ENCODE results near the gene GMPS. TPM values are rescaled to one million over a fixed set of nuclear protein-coding genes. Genes with fewer than 3 reads are reported as not detected.

Gene GMPS
- total RNA-seq, 1 donor from 2014 or later = 82.3 TPM

DNA sequence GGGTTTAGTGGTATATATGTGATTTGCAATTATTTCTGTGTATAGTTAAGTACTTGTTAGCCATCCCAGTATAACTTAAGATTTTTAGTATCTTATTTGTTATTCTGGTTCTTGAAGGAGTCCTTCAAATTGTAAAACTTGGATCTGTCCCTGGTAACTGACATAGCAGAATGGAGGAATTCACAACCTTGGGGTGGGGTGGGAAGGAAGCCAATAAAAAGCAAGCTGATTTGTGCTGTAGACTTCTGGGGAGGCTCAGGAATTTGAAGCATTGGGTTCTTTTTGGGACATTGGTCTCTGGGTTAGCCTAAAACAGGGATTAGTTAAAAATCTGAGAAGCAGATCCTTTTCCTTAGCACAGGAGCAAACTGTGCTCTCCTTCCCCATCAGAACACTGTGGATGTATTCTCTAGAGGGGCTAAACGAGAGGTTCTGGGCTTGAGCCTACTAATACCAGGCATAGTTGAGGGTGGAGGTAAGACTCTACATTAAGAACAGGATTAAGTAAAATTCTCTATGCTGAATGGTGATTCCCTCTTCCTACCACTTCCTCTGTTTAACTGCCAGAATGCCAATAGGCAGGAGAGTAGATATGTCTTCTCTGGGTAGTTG, 42.2 kb downstream of the GMPS start:
- no peaks in the 10 kb centered on the region for H3K36me3 Mint-ChIP-seq (ENCODE audit: unreplicated experiment)
- TF ChIP-seq, protein P1, sequence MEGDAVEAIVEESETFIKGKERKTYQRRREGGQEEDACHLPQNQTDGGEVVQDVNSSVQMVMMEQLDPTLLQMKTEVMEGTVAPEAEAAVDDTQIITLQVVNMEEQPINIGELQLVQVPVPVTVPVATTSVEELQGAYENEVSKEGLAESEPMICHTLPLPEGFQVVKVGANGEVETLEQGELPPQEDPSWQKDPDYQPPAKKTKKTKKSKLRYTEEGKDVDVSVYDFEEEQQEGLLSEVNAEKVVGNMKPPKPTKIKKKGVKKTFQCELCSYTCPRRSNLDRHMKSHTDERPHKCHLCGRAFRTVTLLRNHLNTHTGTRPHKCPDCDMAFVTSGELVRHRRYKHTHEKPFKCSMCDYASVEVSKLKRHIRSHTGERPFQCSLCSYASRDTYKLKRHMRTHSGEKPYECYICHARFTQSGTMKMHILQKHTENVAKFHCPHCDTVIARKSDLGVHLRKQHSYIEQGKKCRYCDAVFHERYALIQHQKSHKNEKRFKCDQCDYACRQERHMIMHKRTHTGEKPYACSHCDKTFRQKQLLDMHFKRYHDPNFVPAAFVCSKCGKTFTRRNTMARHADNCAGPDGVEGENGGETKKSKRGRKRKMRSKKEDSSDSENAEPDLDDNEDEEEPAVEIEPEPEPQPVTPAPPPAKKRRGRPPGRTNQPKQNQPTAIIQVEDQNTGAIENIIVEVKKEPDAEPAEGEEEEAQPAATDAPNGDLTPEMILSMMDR (IDR thresholded peaks at IDR 0.05; ENCODE audit: partially characterized antibody, unreplicated experiment) = no peak
- DNase-seq = no peak
- H3K9me3 Mint-ChIP-seq (ENCODE audit: unreplicated experiment) = no peaks in the 10 kb centered on the region
- no peak overlapping the region for H3K4me3 Mint-ChIP-seq (ENCODE audit: unreplicated experiment)
- no peaks in the 10 kb centered on the region for H3K4me1 Mint-ChIP-seq (ENCODE audit: low read depth, unreplicated experiment)
- H3K27ac Mint-ChIP-seq (ENCODE audit: unreplicated experiment) = no peak overlapping the region
- no peaks in the 10 kb centered on the region for H3K27me3 Mint-ChIP-seq (ENCODE audit: unreplicated experiment)

DNA sequence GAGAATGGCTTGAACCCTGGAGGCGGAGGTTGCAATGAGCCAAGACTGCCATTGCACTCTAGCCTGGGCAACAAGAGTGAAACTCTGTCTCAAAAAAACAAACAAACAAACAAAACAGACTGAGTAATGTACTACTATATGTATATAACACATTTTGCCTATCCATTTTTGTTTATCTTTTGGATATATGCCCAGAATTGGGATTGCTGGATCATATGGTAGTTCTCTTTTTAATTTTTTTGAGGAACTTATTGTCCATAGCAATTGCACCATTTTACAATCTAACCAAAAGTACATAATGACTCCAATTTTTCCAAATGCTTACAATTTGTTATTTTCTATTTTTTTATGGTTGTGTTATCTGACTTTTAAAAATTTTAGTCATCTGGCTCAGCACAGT, 47.3 kb downstream of the GMPS start:
- no peaks in the 10 kb centered on the region for H3K4me1 Mint-ChIP-seq (ENCODE audit: low read depth, unreplicated experiment)
- H3K27ac Mint-ChIP-seq (ENCODE audit: unreplicated experiment) = no peak overlapping the region
- H3K36me3 Mint-ChIP-seq (ENCODE audit: unreplicated experiment) = no peaks in the 10 kb centered on the region
- TF ChIP-seq, protein P1 (IDR thresholded peaks at IDR 0.05; ENCODE audit: partially characterized antibody, unreplicated experiment) = no peak
- no peaks in the 10 kb centered on the region for H3K9me3 Mint-ChIP-seq (ENCODE audit: unreplicated experiment)
- DNase-seq = no peak
- no peaks in the 10 kb centered on the region for H3K27me3 Mint-ChIP-seq (ENCODE audit: unreplicated experiment)
- no peak overlapping the region for H3K4me3 Mint-ChIP-seq (ENCODE audit: unreplicated experiment)

GRCh38 chr3:155919728-155920127, 49.3 kb downstream of the GMPS start:
- no peak overlapping the region for H3K27ac Mint-ChIP-seq (ENCODE audit: unreplicated experiment)
- no peak overlapping the region for H3K4me3 Mint-ChIP-seq (ENCODE audit: unreplicated experiment)
- no peaks in the 10 kb centered on the region for H3K27me3 Mint-ChIP-seq (ENCODE audit: unreplicated experiment)
- no peak for DNase-seq
- TF ChIP-seq, protein P1 (IDR thresholded peaks at IDR 0.05; ENCODE audit: partially characterized antibody, unreplicated experiment) = no peak
- no peaks in the 10 kb centered on the region for H3K4me1 Mint-ChIP-seq (ENCODE audit: low read depth, unreplicated experiment)
- no peaks in the 10 kb centered on the region for H3K36me3 Mint-ChIP-seq (ENCODE audit: unreplicated experiment)
- no peaks in the 10 kb centered on the region for H3K9me3 Mint-ChIP-seq (ENCODE audit: unreplicated experiment)

- Mint-ChIP-seq H3K9me3 (ENCODE audit: unreplicated experiment) (no peaks in the 10 kb centered on the region), H3K27ac (ENCODE audit: unreplicated experiment) (no peak overlapping the region), H3K4me1 (ENCODE audit: low read depth, unreplicated experiment) (no peaks in the 10 kb centered on the region), H3K36me3 (ENCODE audit: unreplicated experiment) (no peaks in the 10 kb centered on the region), H3K4me3 (ENCODE audit: unreplicated experiment) (no peak overlapping the region), H3K27me3 (ENCODE audit: unreplicated experiment) (no peaks in the 10 kb centered on the region)
- TF ChIP-seq, protein P1 (IDR thresholded peaks at IDR 0.05; ENCODE audit: partially characterized antibody, unreplicated experiment) = no peak
- no peak for DNase-seq
Measured at GRCh38 chr3:155921486-155921885, 51.0 kb downstream of the GMPS start.

DNA sequence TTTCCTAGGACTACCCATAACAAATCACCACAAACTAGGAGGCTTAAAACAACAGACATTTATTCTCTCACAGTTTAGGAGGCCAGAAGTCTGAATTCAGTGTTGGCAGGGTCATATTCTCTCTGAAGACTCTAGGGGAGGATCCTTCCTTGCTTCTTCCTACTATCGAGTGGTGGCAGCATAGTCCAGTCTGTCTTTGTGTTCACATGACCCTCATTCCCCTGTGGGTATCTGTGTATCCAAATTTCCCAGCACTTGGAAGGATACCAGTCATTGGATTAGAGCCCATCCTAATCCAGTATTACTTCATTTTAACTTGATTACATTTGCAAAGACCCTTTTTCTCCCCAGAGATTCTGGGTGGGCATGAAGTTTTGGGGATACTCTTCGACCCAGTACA, 63.8 kb downstream of the GMPS start:
- TF ChIP-seq, protein P1 (IDR thresholded peaks at IDR 0.05; ENCODE audit: partially characterized antibody, unreplicated experiment) = no peak
- Mint-ChIP-seq H3K4me1 (ENCODE audit: low read depth, unreplicated experiment) (no peaks in the 10 kb centered on the region), H3K27ac (ENCODE audit: unreplicated experiment) (no peak overlapping the region), H3K4me3 (ENCODE audit: unreplicated experiment) (no peak overlapping the region), H3K36me3 (ENCODE audit: unreplicated experiment) (no peaks in the 10 kb centered on the region), H3K9me3 (ENCODE audit: unreplicated experiment) (peaks cover 2% of the 10 kb centered on the region), H3K27me3 (ENCODE audit: unreplicated experiment) (peaks cover 2% of the 10 kb centered on the region)
- DNase-seq = no peak

Measured in glutamatergic neuron (in vitro differentiated cells).